H1 (cell line): ENCODE measurements around the gene SLTM. TPM values are rescaled to one million over a fixed set of nuclear protein-coding genes. Genes with fewer than 3 reads are reported as not detected.

Experiments used
- CTCF ChIA-PET: fragments of 300-600 bp; sonication (Branson Sonifier 250); formaldehyde crosslinking; loops from one replicate; lab custom pipeline; 2021; ENCODE audit not compliant: partially characterized antibody; lab: Charles Lee
- POLR2A ChIA-PET: fragments of 300-600 bp; sonication (Branson Sonifier 250); formaldehyde crosslinking; loops from one replicate; lab custom pipeline; 2021; ENCODE audit warnings: inconsistent platforms; ENCODE audit not compliant: partially characterized antibody; lab: Charles Lee
- DNase-seq, 2 experiments: peaks; one replicate each; pipeline versions ENCODE4 v3.0.0 to v3.0.0-alpha.2; 2010 to 2022; ENCODE audit warnings: low spot score in 2 of 2, low read depth in 1 of 2, mixed read lengths in 1 of 2
- FAIRE-seq: peaks from 2 replicates; lab custom pipeline; 2011; peaks lifted over from hg19 to GRCh38; lab: Jason Lieb, UNC
- H2AFZ ChIP-seq: 2 replicates; pipeline ENCODE4 v1.8.1; 2012; ENCODE audit warnings: low read length, inconsistent platforms
- H2AK5ac ChIP-seq: 2 replicates; pipeline ENCODE4 v1.6.1; 2013; ENCODE audit warnings: low read depth, low read length
- H2BK120ac ChIP-seq: replicated peaks from 2 replicates; pipeline ENCODE3; 2013; ENCODE audit warnings: low read depth, low read length, inconsistent platforms
- H2BK12ac ChIP-seq: 2 replicates; pipeline ENCODE4 v1.6.1; 2013; ENCODE audit warnings: low read depth, low read length
- H2BK15ac ChIP-seq: 2 replicates; pipeline ENCODE4 v1.6.1; 2013; ENCODE audit warnings: low read length
- H2BK20ac ChIP-seq: 2 replicates; pipeline ENCODE4 v1.6.1; 2013; ENCODE audit warnings: low read length
- H2BK5ac ChIP-seq: 2 replicates; pipeline ENCODE4 v1.6.1; 2013; ENCODE audit warnings: low read depth, low read length
- H3K14ac ChIP-seq: 2 replicates; pipeline ENCODE4 v1.6.1; 2013; ENCODE audit warnings: inconsistent platforms; ENCODE audit not compliant: insufficient read length
- H3K18ac ChIP-seq: 2 replicates; pipeline ENCODE4 v1.6.1; 2013; ENCODE audit warnings: low read length; ENCODE audit errors: extremely low read depth
- H3K23ac ChIP-seq: 2 replicates; pipeline ENCODE4 v1.6.1; 2013; ENCODE audit warnings: inconsistent platforms; ENCODE audit not compliant: insufficient read length
- H3K23me2 ChIP-seq: 2 replicates; pipeline ENCODE4 v1.6.1; 2013; ENCODE audit warnings: low read depth, low read length
- H3K27ac ChIP-seq: 2 replicates; pipeline ENCODE4 v1.6.1; 2011; ENCODE audit warnings: low read depth, low read length, inconsistent platforms
- H3K27me3 ChIP-seq, 4 experiments: replicated peaks in 1 of 4; 1 replicate in 1 of 4; 2 replicates in 3 of 4; pipeline versions ENCODE4 v1.6.1 to v1.8.1; 2011 to 2013; ENCODE audit warnings: low read length in 3 of 4, mild to moderate bottlenecking in 3 of 4, inconsistent platforms in 2 of 4, mixed read lengths in 2 of 4, moderate library complexity in 1 of 4; ENCODE audit not compliant: control insufficient read depth in 3 of 4, insufficient read depth in 3 of 4; ENCODE audit errors: extremely low read depth in 1 of 4
- H3K36me3 ChIP-seq, 4 experiments: 2 replicates each; pipeline versions ENCODE4 v1.6.1 to v1.8.1; 2011 to 2013; ENCODE audit warnings: mild to moderate bottlenecking in 4 of 4, low read length in 3 of 4, moderate library complexity in 2 of 4, control low read depth in 1 of 4, inconsistent platforms in 1 of 4; ENCODE audit not compliant: insufficient read depth in 4 of 4, control insufficient read depth in 2 of 4
- H3K4ac ChIP-seq: replicated peaks from 2 replicates; pipeline ENCODE3; 2013; ENCODE audit warnings: low read length, low read depth, mixed read lengths, inconsistent platforms; ENCODE audit not compliant: insufficient read length
- H3K4me1 ChIP-seq, 4 experiments: replicated peaks in 1 of 4; 1 replicate in 1 of 4; 2 replicates in 3 of 4; pipeline versions ENCODE4 v1.6.1 to v1.8.1; 2011 to 2013; ENCODE audit warnings: low read length in 3 of 4, inconsistent platforms in 2 of 4, mixed read lengths in 1 of 4; ENCODE audit not compliant: insufficient read depth in 4 of 4, control insufficient read depth in 3 of 4
- H3K4me2 ChIP-seq, 2 experiments: 2 replicates each; pipeline versions ENCODE4 v1.6.1 to v1.8.1; 2011 to 2013; ENCODE audit warnings: low read depth in 2 of 2, low read length in 2 of 2, control low read depth in 1 of 2, inconsistent platforms in 1 of 2, mild to moderate bottlenecking in 1 of 2; ENCODE audit not compliant: insufficient read depth in 1 of 2
- H3K4me3 ChIP-seq, 4 experiments: fragments of 200-600, 300-600 bp in 1 of 4; sonication (generic), shearing (Covaris generic), sonication (Bioruptor Twin) in 1 of 4; 2 replicates each; pipeline versions ENCODE4 v1.5.1 to v1.8.1; 2011 to 2016; ENCODE audit warnings: low read length in 4 of 4, low read depth in 3 of 4, control low read depth in 2 of 4, inconsistent platforms in 2 of 4, mild to moderate bottlenecking in 2 of 4, mixed read lengths in 1 of 4, moderate library complexity in 1 of 4; ENCODE audit not compliant: insufficient read depth in 2 of 4; ENCODE audit errors: extremely low read depth in 1 of 4
- H3K56ac ChIP-seq: replicated peaks from 2 replicates; pipeline ENCODE3; 2013; ENCODE audit warnings: low read depth, mild to moderate bottlenecking, mixed read lengths, low read length, inconsistent platforms; ENCODE audit not compliant: insufficient read length
- H3K79me1 ChIP-seq: 2 replicates; pipeline ENCODE4 v1.6.1; 2013; ENCODE audit warnings: low read depth, low read length, control low read depth
- H3K79me2 ChIP-seq, 2 experiments: 2 replicates each; pipeline versions ENCODE4 v1.6.1 to v1.8.1; 2012 to 2013; ENCODE audit warnings: low read length in 2 of 2, mild to moderate bottlenecking in 2 of 2, inconsistent platforms in 1 of 2; ENCODE audit not compliant: insufficient read depth in 2 of 2, control insufficient read depth in 1 of 2
- H3K9ac ChIP-seq, 4 experiments: replicated peaks in 1 of 4; 1 replicate in 1 of 4; 2 replicates in 3 of 4; pipeline versions ENCODE4 v1.6.1 to v1.8.1; 2011 to 2013; ENCODE audit warnings: low read depth in 3 of 4, low read length in 3 of 4, control low read depth in 2 of 4, mild to moderate bottlenecking in 2 of 4, moderate library complexity in 2 of 4, inconsistent platforms in 1 of 4; ENCODE audit errors: extremely low read depth in 1 of 4
- H3K9me3 ChIP-seq, 2 experiments: 2 replicates each; pipeline versions ENCODE4 v1.6.1 to v1.8.1; 2012 to 2013; ENCODE audit warnings: mild to moderate bottlenecking in 2 of 2, moderate library complexity in 2 of 2, control low read depth in 1 of 2, inconsistent platforms in 1 of 2, low read depth in 1 of 2, low read length in 1 of 2, mixed read lengths in 1 of 2; ENCODE audit not compliant: insufficient read depth in 2 of 2
- H4K20me1 ChIP-seq, 2 experiments: replicated peaks in 1 of 2; 2 replicates each; pipeline versions ENCODE3 to v1.8.1; 2011 to 2013; ENCODE audit warnings: inconsistent platforms in 2 of 2, low read length in 2 of 2, mild to moderate bottlenecking in 1 of 2; ENCODE audit not compliant: insufficient read depth in 2 of 2, control insufficient read depth in 1 of 2
- H4K5ac ChIP-seq: 2 replicates; pipeline ENCODE4 v1.6.1; 2013; ENCODE audit warnings: low read length, low read depth, mixed read lengths, inconsistent platforms; ENCODE audit not compliant: insufficient read length
- H4K8ac ChIP-seq: 2 replicates; pipeline ENCODE4 v1.8.0; 2013; ENCODE audit warnings: mild to moderate bottlenecking, moderate library complexity, low read length, inconsistent platforms; ENCODE audit not compliant: insufficient read depth; ENCODE audit errors: extremely low read depth
- H4K91ac ChIP-seq: replicated peaks from 2 replicates; pipeline ENCODE3; 2013; ENCODE audit warnings: low read length, mixed read lengths, inconsistent platforms; ENCODE audit not compliant: insufficient read length
- CBX8 ChIP-seq: fragments of 300-800, 300-1000 bp; sonication (generic); IDR thresholded peaks from 2 replicates; pipeline ENCODE4 v1.7.1; 2016; ENCODE audit warnings: low read depth, low read length, borderline replicate concordance
- EP300 ChIP-seq, 2 experiments: IDR thresholded peaks; 1 replicate in 1 of 2; 2 replicates in 1 of 2; pipeline ENCODE4 v1.6.1; 2011 to 2012; ENCODE audit warnings: low read depth in 2 of 2, low read length in 2 of 2, mild to moderate bottlenecking in 2 of 2, borderline replicate concordance in 1 of 2, inconsistent platforms in 1 of 2, moderate library complexity in 1 of 2
- HDAC2 ChIP-seq, 2 experiments: fragments of 300-600 bp in 1 of 2; sonication (generic) in 1 of 2; IDR thresholded peaks; 2 replicates each; pipeline ENCODE4 v1.6.1; 2011 to 2012; ENCODE audit warnings: low read depth in 2 of 2, low read length in 2 of 2, mild to moderate bottlenecking in 2 of 2, moderate library complexity in 2 of 2, borderline replicate concordance in 1 of 2, inconsistent platforms in 1 of 2
- KDM1A ChIP-seq: fragments of 200-600, 300-600 bp; sonication (generic); IDR thresholded peaks from 2 replicates; pipeline ENCODE4 v1.7.1; 2016; ENCODE audit warnings: mild to moderate bottlenecking, low read length, borderline replicate concordance
- NANOG ChIP-seq: IDR thresholded peaks from 2 replicates; pipeline ENCODE4 v1.6.1; 2011; ENCODE audit warnings: low read length, low read depth, mild to moderate bottlenecking, inconsistent platforms; ENCODE audit not compliant: insufficient read depth, poor library complexity, severe bottlenecking
- PHF8 ChIP-seq: fragments of 200-600 bp; sonication (generic); conservative IDR thresholded peaks from 2 replicates; pipeline ENCODE4 v1.7.1; 2012; ENCODE audit warnings: low read depth, mild to moderate bottlenecking, inconsistent platforms, low read length, moderate library complexity
- POLR2AphosphoS5 ChIP-seq: IDR thresholded peaks from 2 replicates; pipeline ENCODE4 v1.6.1; 2011; ENCODE audit warnings: low read depth, low read length
- RXRA ChIP-seq: IDR thresholded peaks from 2 replicates; pipeline ENCODE4 v1.6.1; 2011; ENCODE audit warnings: low read depth, mild to moderate bottlenecking, low read length, moderate library complexity; ENCODE audit not compliant: insufficient read depth
- SAP30 ChIP-seq: fragments of 300-600 bp; sonication (generic); IDR thresholded peaks from 2 replicates; pipeline ENCODE4 v1.7.1; 2012; ENCODE audit warnings: low read length, moderate library complexity, mild to moderate bottlenecking, inconsistent platforms; ENCODE audit not compliant: insufficient read depth, insufficient replicate concordance
- TBP ChIP-seq: IDR thresholded peaks from 2 replicates; pipeline ENCODE4 v1.6.1; 2011; ENCODE audit warnings: low read depth, low read length, improper control_type of control experiment
- WGBS, 2 experiments: shearing (Covaris generic) in 1 of 2; methylation state at CpG; one replicate each; pipeline versions ENCODE4 v1.1.6 to v1.1.7; 2013 to 2015; ENCODE audit warnings: low lambda C conversion rate in 2 of 2, mixed read lengths in 2 of 2, inconsistent platforms in 1 of 2, low coverage in 1 of 2, missing lambda C conversion rate in 1 of 2; ENCODE audit not compliant: insufficient replicate concordance in 2 of 2, insufficient coverage in 1 of 2, insufficient read length in 1 of 2; ENCODE audit errors: extremely low coverage in 1 of 2, missing lambda C conversion rate in 1 of 2; 5-methylcytosine and 5-hydroxymethylcytosine counted together
- polyA plus RNA-seq, 7 experiments: library from polyadenylated mRNA; depleted of rRNA in 3 of 7; stranded (reverse) in 5 of 7; unstranded in 2 of 7; fragments of >200 nt in 5 of 7; fragments of 200-250 nt in 2 of 7; gene quantifications; 1 replicate in 5 of 7; 2 replicates in 1 of 7; 4 replicates in 1 of 7; pipeline versions ENCODE4 v1.2.1 to v1.2.3, GENCODE V29; 2011 to 2013; ENCODE audit warnings: missing spikeins in 2 of 7, mixed read lengths in 2 of 7
- total RNA-seq: library from RNA; stranded (reverse); fragmentation: NEBNext Ultra II Directional; extraction: Animal tissue kit (Norgen Biotek cat#: 25700); gene quantifications from 2 replicates; pipeline ENCODE4 v1.2.1, GENCODE V29; 2021
- TF ChIP-seq, protein P1 (sequence below): IDR thresholded peaks from 2 replicates; pipeline ENCODE4 v1.6.1; 2011; ENCODE audit warnings: low read length, improper control_type of control experiment

Gene SLTM
- total and polyA plus RNA-seq, 2 of the 8 experiments (the other 6 are each of a cell fraction or from before 2014, with no cell fraction given): 30.8 to 149 TPM

- Histone ChIP-seq H3K4me1 (no peaks in the 10 kb centered on the region), H3K4me2 (no peak overlapping the region), H3K18ac (no peak overlapping the region), H3K56ac (no peak overlapping the region), H2BK20ac (no peak overlapping the region), H3K14ac (no peak overlapping the region), H2BK15ac (no peak overlapping the region), H4K20me1 (no peaks in the 10 kb centered on the region), H3K79me1 (no peaks in the 10 kb centered on the region), H2BK120ac (no peak overlapping the region), H3K9me3 (no peaks in the 10 kb centered on the region), H3K79me2 (no peaks in the 10 kb centered on the region), H2AK5ac (no peak overlapping the region), H3K36me3 (peaks cover 0 to 5% (median 2%) of the 10 kb centered on the region in 4 experiments; a peak in 3 of 8 replicates), H3K27me3 (no peaks in the 10 kb centered on the region), H2BK5ac (no peak overlapping the region), H3K4ac (no peak overlapping the region), H3K4me3 (no peak overlapping the region), H2BK12ac (no peak overlapping the region), H4K5ac (no peak overlapping the region), H3K23me2 (no peaks in the 10 kb centered on the region), H3K9ac (no peak overlapping the region), H4K91ac (no peak overlapping the region), H3K23ac (no peak overlapping the region), H3K27ac (no peak overlapping the region), H2AFZ (no peak overlapping the region), H4K8ac (no peak overlapping the region)
- DNase-seq: no peak
- 96% methylated on average over 4 of the region's 4 CpGs; no CpG with 5 or more reads in 1 of the 2 experiments for WGBS, 2 experiments
- POLR2A ChIA-PET: no interaction called here
- FAIRE-seq: no peak
- CTCF ChIA-PET: interaction anchor here (0.6 to 1.3 kb wide), 2 partner anchors 22 to 619 kb away, joined by 3 read pairs; no protein-coding TSS in a partner anchor
- TF ChIP-seq PHF8 (no peak), EP300 (IDR thresholded peaks at IDR 0.05; ENCODE audit: borderline replicate concordance in 1 of 2, low read depth in 2 of 2, low read length in 2 of 2) (no peak), HDAC2 (IDR thresholded peaks at IDR 0.05; ENCODE audit: borderline replicate concordance in 1 of 2, low read depth in 2 of 2, low read length in 2 of 2) (no peak), TBP (no peak), NANOG (no peak), SAP30 (no peak), KDM1A (no peak), RXRA (no peak), CBX8 (no peak), POLR2AphosphoS5 (no peak)
- TF ChIP-seq, protein P1, sequence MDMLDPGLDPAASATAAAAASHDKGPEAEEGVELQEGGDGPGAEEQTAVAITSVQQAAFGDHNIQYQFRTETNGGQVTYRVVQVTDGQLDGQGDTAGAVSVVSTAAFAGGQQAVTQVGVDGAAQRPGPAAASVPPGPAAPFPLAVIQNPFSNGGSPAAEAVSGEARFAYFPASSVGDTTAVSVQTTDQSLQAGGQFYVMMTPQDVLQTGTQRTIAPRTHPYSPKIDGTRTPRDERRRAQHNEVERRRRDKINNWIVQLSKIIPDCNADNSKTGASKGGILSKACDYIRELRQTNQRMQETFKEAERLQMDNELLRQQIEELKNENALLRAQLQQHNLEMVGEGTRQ: no peak
These were observed 90.6 kb downstream of the SLTM start for GRCh38 chr15:58842713-58843396.
